Activated gamma-delta T cell (primary cell): ENCODE results near the gene FARP1.

Experiments used
- DNase-seq: peaks from one replicate; lab custom pipeline; 2025; lab: John Stamatoyannopoulos, UW

FARP1 gene

DNA sequence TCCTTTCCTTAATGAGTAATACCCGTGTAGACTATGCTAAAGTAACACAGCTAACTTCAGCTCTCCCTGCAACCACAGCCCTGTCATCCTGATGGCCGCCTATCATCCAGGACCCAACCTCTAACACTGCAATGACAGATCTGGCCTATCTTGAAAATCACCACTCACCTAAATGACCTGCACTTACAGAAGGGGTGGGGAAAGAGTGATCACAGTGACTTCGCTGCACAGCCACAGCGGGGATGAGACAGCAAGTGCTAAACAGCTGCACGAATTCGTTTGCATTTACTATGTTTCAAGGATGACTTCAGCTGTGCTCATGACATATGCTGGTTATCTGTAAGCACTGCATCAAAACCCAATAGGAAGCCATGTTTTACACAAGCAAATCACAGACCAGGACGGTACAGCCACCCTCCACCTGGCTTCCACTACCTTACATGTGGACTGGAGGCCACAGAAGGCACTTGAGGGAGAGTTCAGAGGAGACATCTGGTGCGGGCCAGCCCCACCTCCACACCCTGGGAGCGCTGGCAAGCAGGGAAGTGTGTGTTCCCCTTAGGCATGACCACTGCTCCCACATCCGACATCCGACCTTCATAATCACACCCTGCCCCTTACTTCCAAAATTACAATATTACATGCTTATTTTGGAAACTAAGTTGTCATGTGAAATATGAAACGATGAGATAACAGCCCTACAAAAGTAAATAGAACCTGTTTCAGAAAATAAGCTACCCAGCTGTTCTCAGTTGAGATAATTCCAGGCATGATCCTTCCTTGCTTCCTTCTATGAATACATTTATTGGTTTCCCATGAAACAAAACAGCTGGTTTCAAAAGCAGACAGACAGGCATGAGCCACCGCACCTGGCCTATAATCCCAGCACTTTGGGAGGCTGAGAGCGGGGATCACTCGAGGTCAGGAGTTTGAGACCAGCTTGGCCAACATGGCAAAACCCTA is 338.3 kb downstream of the FARP1 start:
- no peak for DNase-seq

DNA sequence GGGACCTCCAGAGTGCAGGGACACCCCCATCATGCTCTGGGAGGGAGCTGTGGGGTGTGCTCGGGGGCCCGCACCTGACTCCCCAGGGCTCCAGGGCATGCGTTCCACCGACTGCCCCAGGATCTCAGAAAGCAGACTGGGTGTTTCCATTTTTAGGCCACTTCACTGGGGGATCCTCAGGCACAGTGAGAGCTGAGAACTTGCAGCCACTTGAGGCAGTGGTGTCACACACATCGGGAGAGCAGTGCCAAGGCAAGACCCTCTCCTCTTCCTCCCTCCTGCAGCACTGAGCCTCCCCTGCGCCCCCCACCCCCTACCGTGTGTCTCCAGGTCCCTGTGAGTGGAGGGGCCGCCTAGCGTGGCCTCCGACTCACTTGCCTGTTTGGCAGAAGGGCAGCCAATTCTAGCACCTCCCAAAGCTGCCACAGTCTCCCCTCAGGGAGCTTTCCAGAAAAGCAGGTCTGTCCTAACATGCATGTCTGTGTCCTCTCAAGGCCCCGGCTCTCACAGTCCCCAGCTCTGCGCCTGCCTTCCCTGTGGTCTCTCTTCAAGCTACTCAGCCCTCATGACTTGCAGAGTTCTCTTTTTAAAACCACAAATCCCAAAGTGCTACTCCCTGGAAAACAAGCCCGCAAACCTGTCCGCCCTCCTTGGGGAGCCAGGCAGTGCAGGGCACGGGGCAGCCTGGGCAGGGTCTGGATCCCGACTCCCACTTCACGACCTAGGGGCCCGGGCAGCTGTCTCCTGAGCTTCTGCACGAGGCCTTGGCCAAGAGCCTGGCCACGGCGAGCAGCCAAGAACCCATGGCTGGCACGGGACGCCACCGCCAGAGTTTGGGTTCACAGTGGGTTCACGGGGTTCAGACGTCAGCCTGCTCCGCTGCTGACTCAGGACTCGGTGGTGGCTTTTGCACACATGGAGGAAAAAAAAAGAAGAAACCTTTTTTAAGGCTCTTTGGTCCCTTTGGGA is 339.9 kb downstream of the FARP1 start:
- DNase-seq, result no peak

DNA sequence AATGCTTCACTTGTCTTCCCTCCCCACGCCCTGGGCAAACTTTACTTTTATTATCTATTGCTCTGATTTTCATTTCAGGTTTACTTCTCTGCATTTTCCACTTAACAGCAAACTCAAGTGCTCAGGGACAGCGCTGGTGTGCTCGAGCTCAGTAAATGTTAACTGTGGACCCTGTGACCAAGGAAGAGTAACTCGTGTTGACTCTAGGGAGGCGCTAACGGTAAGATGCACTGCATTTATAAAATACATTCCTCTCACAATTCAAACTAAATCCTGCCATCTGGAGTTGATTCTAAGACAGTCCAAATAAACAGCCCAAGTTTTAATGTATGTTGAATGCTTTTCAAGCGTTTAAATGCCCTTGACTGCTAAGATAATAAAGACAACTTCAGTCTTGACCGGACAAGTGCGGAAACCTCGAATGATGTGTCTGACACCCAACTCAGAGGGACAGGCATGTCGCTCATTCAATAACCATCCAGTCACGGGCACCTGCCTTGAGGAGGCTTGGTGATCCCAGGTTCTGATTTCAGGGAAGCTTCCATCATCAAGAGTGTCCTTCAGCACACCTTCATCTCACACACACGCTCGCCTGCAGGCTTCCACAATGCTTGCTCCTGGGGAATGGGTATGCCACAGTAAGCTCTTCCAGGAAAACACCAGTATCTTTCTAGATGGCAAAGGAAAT is 340.9 kb downstream of the FARP1 start:
- DNase-seq, result no peak

DNA sequence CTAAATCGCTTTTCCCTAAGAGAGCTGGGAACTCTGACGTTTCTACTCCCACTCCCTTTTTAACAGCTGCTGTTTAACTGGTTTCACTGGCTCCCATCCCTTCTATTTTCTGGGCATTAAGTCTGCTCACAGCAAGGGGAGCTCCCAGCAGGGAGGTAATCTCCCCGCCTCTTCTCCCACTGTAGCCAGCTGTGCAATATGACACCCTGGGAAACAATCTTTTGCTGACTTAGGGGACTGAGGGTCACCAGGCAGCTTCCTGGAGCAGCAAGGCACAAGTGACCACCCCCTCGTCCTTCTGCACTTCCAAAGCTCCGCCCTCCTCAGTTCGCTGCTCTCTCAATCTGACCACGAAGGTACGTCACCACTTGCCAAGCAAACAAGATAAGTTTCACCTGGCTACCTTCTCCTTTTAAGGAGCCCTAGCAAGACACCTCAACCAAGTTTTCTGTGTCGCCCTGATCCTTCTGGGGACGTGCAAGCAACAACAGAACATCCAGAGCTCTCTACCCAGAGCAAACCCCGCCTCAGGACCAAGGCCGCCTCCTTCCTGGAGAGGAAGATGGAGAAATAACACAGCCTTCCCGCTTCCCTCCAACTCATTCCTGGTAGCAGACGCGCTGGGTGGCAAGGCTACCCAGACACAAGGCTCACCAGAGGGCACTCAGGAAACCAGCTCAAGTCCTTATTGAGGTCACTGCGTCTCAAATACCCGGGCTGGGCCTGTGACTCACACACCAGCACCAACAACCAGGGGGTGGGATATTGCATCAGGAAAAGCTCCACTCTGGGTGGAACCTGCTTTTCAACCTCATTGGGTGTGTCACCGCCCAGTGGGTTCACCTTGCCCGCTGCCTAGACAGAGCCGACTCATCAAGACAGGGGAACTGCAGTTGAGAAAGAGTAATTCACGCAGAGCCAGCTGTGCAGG is 341.7 kb downstream of the FARP1 start:
- DNase-seq, result no peak

DNA sequence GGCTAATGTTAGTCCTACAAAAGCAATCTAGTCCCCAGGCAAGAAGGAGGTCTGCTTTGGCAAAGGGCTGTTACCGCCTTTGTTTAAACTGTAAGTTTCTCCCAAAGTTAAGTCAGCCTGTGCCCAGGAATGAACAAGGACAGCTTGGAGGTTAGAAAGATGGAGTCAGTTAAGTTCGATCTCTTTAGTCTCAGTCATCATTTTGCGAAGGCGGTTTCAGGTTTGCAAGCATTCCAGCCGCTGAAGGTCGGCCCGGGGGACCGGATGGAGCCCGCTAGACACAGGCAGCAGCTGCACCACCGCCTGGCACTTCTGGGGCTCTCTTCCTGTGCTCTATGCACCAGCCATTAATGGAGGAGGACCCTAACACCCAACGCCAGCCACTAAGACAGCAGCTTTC is 342.7 kb downstream of the FARP1 start:
- no peak for DNase-seq

DNA sequence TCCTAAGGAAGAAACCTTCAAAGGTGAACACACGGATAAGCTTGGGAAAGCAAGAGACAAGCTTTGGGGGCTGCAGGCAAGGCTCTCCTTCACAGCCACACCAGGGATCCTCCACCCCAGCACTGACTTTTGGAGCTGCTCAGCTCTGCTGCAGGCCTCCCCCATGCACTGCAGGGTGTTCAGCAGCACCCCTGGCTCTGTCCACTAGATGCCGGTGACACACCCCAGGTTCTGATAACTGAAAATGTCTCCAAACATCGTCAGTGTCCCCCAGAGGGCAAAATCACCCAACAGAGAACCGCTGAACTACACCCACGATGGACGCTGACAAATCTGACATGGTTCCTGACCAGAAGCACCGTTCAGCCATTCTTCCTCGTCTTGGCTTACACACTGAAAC is 343.5 kb downstream of the FARP1 start:
- no peak for DNase-seq

GRCh38 chr13:98487016-98487415 is 344.1 kb downstream of the FARP1 start:
- no peak for DNase-seq

DNA sequence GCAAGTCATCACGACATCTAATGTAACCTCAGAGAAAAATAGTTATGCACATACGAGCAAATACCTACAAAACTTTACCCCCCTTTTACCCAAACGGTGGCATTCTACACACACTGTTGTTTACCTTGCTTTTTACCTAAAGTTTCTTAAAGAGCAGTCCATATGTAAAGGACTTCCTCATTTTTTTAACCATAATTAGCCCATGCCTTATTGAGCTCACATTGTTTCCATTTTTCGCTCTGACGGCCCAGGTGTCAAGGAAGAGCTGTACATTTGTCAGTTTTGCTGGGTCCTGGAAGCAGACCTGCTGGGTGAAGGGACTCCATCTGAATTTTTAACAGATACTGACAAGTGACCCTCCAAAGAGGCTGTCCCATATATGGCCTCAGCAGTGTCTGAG is 344.6 kb downstream of the FARP1 start:
- DNase-seq, result no peak

DNA sequence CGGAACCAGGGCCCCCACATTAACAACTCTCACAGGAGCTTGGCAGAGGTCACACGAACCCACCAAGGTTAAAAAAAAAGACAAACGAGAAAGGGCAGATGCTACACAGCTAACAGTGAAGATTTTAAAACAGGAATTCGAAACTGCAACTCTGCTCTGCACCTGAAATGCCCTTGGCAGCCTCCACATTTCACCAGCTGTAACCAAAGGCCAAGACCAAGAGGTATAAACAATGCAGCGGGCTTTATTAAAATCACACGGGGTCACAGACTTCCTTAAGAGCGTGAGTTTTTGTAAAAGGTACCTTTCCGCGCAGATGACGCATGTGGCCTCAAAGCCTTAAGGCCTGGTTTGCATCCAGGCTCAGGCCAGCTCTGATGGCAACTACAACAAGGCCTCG is 345.8 kb downstream of the FARP1 start:
- no peak for DNase-seq

DNA sequence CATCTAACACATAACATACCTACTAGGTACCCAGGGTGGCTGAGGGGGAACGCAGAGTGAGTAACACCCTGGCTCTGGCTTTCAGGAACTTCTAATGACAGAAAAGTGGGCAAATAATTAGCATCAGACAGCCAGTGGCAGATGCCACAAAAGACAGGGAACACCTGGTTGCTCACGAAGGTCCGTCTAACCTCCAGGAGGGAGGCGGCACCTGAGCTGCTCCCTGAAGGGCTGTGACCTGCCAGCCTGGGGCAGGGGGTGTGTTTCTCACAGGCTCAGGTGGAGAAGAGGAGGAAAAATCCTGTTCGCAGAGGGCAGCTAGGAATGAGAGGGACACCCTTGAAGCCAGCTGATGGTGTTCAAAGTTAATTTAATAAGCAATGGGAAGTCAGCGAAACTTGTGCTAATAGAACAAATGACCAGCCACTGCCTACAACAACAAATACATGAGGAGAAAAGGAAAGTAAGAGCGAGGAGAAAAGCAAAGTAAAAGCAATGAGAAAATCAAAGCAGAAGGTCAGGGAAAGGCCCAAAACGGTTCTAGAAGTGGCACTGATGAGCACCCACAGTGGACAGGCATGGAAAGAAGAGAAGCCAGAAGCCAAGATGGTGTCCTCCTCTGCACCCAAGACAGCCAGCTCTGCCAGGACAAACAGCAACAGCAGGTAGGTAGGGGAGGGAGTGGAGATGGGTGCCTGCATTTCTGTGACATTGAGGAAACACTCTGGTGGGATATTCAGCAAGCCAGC is 346.7 kb downstream of the FARP1 start:
- no peak for DNase-seq

- DNase-seq, result no peak
Observed at GRCh38 chr13:98490195-98490836, 347.4 kb downstream of the FARP1 start.

DNA sequence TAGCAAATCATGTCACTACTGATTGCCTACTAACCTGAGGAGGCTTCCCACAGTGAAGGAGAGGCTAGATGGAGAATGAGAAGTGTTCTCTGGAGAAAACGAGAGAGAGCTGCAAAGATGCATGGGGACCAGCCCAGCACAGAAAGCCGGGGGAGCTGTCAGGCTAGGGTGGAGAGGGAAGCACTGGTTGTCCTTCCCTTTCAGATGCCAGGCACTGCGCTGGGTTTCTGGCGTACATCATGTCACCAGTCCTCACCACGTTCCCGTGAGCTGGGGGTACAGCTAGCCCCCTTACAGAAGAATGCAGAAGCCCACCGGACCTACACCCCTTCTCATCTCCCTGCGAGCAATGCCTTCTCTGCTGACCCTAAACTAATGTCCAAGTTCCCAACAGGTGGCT is 348.0 kb downstream of the FARP1 start:
- DNase-seq, result no peak

DNA sequence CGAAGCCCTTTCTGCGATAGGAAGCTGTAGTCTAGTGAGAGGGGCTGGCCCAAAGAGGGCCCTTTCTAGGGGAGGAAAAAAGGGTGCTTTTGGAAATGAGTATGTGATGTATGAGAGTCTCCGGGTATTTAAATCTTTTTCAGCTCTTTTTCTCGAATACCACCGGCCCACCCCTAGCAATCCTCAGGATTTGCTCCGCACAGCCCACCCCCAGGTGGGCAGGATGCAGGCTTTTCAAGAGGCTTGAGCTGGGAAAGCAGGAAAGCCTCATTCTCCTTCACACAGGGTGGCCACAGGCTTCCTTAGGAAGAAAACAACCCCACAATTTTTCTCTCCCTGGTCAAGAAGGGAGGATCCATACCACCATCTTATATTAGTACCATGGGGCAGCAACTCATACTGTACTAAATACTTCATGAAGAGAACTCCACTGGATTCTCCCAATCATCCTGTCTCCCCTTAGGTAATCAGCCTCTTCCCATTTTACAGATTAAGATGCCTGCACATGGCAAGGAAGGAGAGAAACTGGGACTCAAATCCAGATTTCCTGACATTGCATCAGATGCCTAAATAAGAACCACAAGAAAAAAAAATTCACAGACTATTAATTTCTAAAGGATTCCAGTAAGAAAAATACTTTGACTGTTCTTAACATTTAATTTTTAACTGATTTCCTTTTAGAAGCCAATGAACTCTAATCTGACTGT is 349.6 kb downstream of the FARP1 start:
- no peak for DNase-seq

GRCh38 chr13:98493042-98493712 is 350.3 kb downstream of the FARP1 start:
- DNase-seq, result no peak

- DNase-seq, result no peak
Observed at GRCh38 chr13:98494769-98495168, 351.9 kb downstream of the FARP1 start.

DNA sequence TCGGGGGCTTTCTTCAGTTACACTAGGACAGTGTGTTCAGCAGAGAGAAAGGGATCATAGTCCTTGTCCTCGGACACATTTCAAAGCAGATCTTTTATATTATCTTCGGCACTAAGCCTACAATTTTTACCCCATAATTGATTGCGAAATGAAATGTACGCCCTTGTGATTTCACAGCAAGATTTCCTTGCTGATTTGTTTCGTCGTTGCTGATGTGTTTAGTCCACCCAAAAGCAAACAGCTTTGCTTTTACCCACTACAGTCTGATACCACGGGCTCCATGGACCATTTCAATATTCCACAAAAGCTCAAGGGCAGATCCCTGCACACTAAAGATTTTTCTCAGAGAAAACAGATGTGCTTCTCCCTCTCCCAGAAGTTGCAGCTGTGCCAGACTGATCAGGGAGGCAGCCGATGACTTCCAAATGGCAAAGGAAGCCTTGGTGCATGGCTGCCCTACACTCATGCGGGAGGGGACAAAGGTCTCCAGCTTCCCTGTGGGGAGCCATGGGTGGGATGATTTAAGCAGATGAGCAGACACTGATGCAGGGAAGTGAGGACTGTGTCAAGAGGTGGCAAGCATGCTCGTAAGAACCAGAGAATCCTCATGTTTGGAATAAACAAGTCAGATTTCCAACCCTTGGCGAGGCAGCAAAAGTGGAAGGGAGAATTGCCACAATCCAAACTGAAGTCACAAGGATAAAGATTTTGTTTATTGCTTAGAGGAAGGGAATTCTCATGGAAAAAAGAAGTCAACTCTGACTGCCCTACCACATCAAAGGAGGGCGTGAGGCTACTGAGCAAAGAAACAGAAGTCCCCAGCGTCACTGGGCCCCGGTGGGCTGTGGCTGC is 353.0 kb downstream of the FARP1 start:
- no peak for DNase-seq

- DNase-seq, result no peak
Observed at GRCh38 chr13:98496479-98496791, 353.5 kb downstream of the FARP1 start.

- DNase-seq, result no peak
Observed at GRCh38 chr13:98496966-98497365, 354.1 kb downstream of the FARP1 start.
